ENCODE measurements around the gene NR3C2.
"Not testable (repeated sequence)": the region's sequence is repeated elsewhere in the genome, so short reads cannot be mapped to it uniquely, and the experiment has no call there.

Gene NR3C2

DNA sequence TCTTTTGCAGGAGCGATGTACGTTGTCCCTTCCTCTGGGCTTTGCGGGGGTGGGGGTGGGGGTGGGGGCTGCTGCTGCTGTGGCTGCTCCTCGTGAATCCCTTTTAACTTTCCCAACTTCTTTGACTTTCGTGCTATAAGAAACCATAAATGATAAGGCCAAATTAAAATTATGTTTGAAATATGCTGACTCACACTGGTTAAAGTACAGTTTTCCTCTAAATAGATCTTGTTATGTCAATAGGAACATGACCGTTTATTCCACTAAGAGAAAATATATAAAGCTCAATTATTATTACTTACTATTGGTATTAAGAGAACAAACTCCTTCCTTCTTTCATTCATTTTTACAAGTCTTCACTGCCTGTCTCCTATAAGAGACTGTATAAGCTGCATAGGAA, 287.4 kb downstream of the NR3C2 start:
- no peak for DNase-seq

DNA sequence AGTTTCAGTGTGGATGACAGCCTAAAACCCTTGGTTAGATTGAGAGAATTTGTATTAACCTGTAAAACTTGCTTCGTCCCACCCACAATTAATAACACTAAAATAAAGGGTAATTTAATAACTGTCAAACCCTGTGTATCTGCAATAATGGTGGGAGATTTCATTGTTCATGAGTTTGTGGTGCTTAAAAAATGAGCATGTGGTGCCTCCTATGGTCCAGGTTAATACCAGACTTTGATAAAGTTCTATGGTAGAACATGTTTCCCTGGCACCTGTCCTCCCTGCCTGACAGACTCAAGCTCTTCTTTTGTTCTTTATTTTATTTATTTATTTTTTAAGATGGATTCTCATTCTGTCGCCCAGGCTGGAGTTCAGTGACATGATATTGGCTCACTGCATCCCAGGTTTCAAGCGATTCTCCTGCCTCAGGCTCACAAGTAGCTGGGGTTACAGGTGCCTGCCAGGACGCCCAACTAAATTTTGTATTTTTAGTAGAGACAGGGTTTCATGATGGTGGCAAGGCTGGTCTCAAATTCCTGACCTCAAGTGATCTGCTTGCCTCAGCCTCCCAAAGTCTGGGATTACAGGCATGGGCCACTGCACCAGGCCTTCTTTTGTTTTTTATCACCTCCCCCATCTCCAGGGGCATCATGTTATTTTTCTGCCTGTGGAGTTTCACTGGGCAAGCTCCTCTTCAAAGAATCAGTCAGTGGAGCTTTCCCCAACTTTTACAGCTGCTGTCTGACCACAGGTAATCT, 289.2 kb downstream of the NR3C2 start:
- no peak for DNase-seq

DNA sequence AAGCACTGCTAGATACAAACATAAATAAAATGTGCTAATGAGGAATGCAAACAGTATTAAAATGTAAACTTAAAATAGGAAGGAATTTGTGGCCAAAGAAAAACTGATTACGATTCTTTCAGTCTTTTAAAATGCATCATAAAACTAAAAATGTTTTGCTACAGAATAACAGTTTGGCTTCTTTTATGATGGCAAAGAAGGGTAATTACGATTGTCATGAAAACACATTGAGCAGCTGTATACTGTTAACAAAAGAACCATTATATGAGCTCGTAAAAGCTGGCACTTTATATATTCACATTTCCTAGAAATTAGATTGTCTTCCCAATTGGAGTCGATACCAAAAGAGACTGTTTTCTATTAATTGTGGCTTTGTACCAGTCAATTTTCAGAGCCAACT, 290.4 kb downstream of the NR3C2 start:
- DNase-seq = no peak

- DNase-seq = no peak
Observed at GRCh38 chr4:148145475-148145874, 296.7 kb downstream of the NR3C2 start.

GRCh38 chr4:148143174-148143573, 299.0 kb downstream of the NR3C2 start:
- no peak for DNase-seq

- no peak for DNase-seq
Observed at GRCh38 chr4:148141501-148141900, 300.7 kb downstream of the NR3C2 start.

DNA sequence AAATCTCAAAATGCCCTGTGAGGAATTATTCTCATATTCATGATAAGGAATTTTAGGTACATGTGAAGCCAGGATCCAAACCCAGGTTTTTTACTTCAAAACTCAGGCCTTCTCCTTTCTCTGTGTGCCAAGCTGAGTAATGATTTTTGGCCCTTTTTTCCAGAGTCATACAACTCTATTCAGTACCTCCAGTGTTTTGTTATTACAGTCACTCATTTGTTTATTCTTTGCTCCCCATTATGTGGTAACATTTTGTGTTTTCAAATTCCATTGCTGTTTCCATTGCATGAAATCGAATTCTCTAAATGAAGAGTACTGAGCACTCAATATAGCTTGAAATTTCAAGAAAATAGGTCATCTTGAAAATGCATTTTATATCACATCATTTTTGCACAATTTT, 315.4 kb downstream of the NR3C2 start:
- DNase-seq = no peak

- no peak for DNase-seq
Observed at GRCh38 chr4:148124512-148124911, 317.7 kb downstream of the NR3C2 start.

DNA sequence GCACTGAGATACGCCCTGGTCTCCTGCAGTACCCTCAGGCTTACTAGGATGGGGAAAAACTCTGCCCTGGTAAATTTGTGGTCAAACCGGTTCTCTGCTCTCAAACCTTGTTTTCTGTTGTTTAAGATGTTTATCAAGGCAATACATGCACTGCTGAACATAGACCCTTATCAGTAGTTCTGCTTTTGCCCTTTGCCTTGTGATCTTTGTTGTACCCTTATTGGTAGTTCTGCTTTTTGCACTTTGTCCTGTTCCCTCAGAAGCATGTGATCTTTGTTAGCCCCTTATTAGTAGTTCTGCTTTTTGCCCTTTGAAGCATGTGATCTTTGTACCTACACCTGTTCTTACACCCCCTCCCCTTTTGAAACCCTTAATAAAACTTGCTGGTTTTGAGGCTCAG, 319.1 kb downstream of the NR3C2 start:
- not testable (repeated sequence) for DNase-seq

GRCh38 chr4:148120216-148120615, 322.0 kb downstream of the NR3C2 start:
- no peak for DNase-seq

DNA sequence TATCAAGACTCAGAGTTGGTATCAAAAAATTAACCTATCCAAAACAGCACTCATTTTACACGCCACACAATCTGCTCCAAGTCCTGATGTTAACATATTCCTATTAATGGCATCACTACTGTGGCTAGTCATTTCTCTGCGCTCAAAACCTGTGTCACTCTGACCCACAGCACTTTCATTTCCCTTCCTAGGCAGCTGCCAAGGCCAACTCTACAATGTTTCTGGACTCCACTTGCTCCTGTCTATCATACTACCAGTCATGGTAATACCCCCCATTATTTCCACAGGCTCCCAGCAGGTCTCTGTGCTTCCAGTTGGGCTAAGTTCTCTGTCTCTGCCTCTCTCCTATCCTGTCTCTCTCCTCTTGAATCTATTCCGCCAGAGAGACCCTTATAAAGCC, 323.6 kb downstream of the NR3C2 start:
- no peak for DNase-seq

GRCh38 chr4:148118179-148118578, 324.0 kb downstream of the NR3C2 start:
- no peak for DNase-seq

DNA sequence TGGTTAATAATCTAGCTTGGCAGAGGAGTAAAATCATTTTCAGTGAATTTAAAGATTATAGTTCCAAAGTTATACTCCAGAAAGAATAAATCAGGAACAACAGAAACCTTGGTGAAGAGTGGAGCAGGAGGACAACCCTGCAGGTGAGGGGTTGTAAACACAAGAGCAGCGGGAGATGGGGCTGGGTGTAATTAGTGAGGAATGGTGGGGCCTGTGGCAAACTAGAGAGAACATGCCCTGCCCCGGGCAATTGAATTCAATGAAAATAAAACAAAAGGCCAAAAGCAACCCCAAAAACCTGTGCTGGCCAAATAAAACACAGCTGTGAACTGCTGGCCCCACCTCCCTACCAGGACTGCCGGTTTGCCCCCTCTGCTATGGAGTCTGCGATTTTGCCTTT, 325.2 kb downstream of the NR3C2 start:
- no peak for DNase-seq

- DNase-seq = no peak
Observed at GRCh38 chr4:148116264-148116663, 325.9 kb downstream of the NR3C2 start.

- DNase-seq = no peak
Observed at GRCh38 chr4:148114436-148114835, 327.8 kb downstream of the NR3C2 start.

GRCh38 chr4:148112231-148112982, 329.8 kb downstream of the NR3C2 start:
- no peak for DNase-seq

GRCh38 chr4:148110169-148110568, 332.0 kb downstream of the NR3C2 start:
- no peak for DNase-seq

- DNase-seq = no peak
Observed at GRCh38 chr4:148109216-148109615, 333.0 kb downstream of the NR3C2 start.

DNA sequence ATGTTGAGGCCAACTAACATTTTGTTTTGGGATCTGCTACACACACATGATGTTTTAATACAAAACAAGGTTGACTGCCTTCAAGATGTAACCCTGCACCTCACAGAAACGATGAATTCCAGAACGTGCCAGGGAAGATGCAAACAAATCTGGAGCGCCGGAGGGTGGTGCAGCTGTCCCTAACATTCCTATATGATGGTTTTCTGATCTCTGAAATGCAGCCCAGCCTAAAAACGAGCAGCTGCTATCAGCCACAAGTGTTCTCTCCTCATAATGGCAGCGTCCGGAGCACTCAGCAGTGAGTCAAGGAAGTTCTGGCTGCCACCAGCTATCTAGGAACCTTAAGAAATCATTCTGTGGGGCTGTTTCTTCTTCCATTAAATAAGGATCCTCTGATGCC, 333.4 kb downstream of the NR3C2 start:
- no peak for DNase-seq

DNA sequence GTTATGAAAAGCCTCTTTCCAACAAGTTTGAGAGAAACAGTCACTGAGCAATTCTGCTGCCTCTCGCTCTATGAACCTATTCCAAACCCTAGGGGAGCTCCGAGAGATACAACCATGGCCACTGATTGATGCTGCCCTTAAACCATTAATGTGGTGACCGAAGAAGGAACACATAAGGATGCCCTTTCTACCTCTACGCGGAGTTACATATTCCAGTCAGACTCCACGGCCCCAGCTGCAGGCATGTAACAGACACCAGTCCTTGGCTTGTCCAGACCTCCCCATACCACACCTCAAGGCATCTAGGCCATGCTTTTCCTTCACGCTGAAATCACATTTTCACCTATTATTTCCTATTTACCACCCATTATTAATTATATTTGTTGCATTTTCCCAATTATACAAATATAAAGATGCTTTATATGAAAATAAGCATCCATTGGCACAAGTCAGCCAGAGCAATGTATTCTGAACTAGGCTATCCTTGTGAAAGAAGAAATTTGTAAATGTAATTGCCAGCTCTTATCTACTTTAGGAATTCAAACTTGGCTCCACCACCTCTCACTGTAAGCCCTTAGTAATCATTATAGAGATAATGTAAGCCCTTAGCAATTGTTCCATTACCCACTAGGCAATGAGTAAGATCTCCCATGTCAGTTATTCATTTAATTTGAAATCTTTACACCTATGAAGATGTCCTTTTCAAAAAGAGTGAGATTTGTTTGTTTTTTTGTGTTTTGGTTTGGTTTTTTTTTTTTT, 338.4 kb downstream of the NR3C2 start:
- no peak for DNase-seq

GRCh38 chr4:148101790-148102189, 340.4 kb downstream of the NR3C2 start:
- DNase-seq = no peak

GRCh38 chr4:148101235-148101634, 341.0 kb downstream of the NR3C2 start:
- no peak for DNase-seq

- no peak for DNase-seq
Observed at GRCh38 chr4:148097801-148098200, 344.4 kb downstream of the NR3C2 start.
